ENCODE data around the gene TMEM53. TPM values are rescaled to one million over a fixed set of nuclear protein-coding genes. Genes with fewer than 3 reads are reported as not detected.
A peak's percentile ranks its signal among the peaks of the same experiment; 100 is the strongest.

TMEM53 gene
- total RNA-seq, 1 donor, result 9.2 TPM

- no peak for TF ChIP-seq CTCF (IDR thresholded peaks at IDR 0.05; ENCODE audit: insufficient read depth, low read length)
- H3K4me3 ChIP-seq (ENCODE audit: low read depth, low read length), result no peak overlapping the region
- no peak for DNase-seq (ENCODE audit: low read depth)
Observed at GRCh38 chr1:44636688-44637598, 37.3 kb downstream of the TMEM53 start.

DNA sequence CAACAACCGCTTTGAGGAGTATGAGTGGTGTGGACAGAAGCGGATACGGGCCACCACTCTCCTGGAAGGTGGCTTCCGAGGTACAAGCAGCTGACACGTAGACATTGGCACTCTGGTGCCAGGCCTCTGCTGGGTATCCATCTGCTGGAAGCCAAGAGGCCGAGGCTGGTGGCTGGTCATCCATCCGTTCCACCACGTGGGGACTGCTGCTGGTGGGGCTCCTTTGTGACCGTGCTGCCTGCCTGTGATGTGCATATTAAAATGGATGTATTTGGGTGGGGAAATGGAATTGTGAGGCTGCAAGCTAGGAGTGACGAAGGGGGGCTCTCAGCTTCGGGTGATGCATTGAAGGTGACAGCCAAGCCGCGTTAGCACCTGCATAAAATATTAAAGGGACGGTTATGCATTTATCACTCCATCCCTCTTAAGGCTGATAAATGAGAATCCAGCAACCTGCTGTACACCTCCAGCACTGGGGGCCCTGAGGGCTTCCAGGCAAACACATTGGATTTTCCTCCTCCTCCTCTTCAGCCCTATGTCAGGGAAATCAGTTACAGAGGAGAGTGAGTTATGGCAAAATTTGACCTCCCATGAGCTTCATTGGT lies 38.1 kb downstream of the TMEM53 start:
- no peak for TF ChIP-seq CTCF (IDR thresholded peaks at IDR 0.05; ENCODE audit: insufficient read depth, low read length)
- no peak overlapping the region for H3K4me3 ChIP-seq (ENCODE audit: low read depth, low read length)
- DNase-seq (ENCODE audit: low read depth), result no peak

- no peak for DNase-seq (ENCODE audit: low read depth)
Observed at GRCh38 chr1:44635439-44635838, 38.8 kb downstream of the TMEM53 start.

GRCh38 chr1:44634606-44635189 lies 39.6 kb downstream of the TMEM53 start:
- H3K4me3 ChIP-seq (ENCODE audit: low read depth, low read length), result no peak overlapping the region
- DNase-seq (ENCODE audit: low read depth), result no peak
- TF ChIP-seq CTCF (IDR thresholded peaks at IDR 0.05; ENCODE audit: insufficient read depth, low read length), result no peak

More at GRCh38 chr1:44635439-44635838, 38.8 kb downstream of the TMEM53 start:
- TF ChIP-seq CTCF (IDR thresholded peaks at IDR 0.05; ENCODE audit: insufficient read depth, low read length), result no peak
- H3K4me3 ChIP-seq (ENCODE audit: low read depth, low read length), result no peak overlapping the region

- peak overlapping the region; percentile 77 for H3K4me3 ChIP-seq (ENCODE audit: low read depth, low read length)
- no peak for DNase-seq (ENCODE audit: low read depth)
Observed at GRCh38 chr1:44632598-44632997, 41.7 kb downstream of the TMEM53 start.

More at GRCh38 chr1:44632598-44632997, 41.7 kb downstream of the TMEM53 start:
- no peak for TF ChIP-seq CTCF (IDR thresholded peaks at IDR 0.05; ENCODE audit: insufficient read depth, low read length)
